Activated naive CD8-positive, alpha-beta T cell treated with anti-CD3 and anti-CD28 coated beads, Interleukin-2, amount 50 U/mL, for 16 hours (primary cell): ENCODE measurements around the gene TTLL8.
"Not testable (repeated sequence)": the region's sequence is repeated elsewhere in the genome, so short reads cannot be mapped to it uniquely, and the experiment has no call there.

ENCODE experiments used
- DNase-seq: peaks from one replicate; pipeline ENCODE4 v3.0.0-alpha.2; 2020; ENCODE audit warnings: low read depth, low spot score

TTLL8 gene

GRCh38 chr22:50058061-50058905 is at the start of gene TTLL8:
Gene TTLL8 (minus strand): TSS chr22:50058298.
- no peak for DNase-seq

- no peak for DNase-seq
Measured at GRCh38 chr22:50107529-50107928, 49.4 kb upstream of the TTLL8 start.

GRCh38 chr22:50105208-50106100 is 47.4 kb upstream of the TTLL8 start:
- DNase-seq, result no peak

GRCh38 chr22:50104141-50104544 is 46.0 kb upstream of the TTLL8 start:
- no peak for DNase-seq

GRCh38 chr22:50102946-50103345 is 44.8 kb upstream of the TTLL8 start:
- no peak for DNase-seq

- no peak for DNase-seq
Measured at GRCh38 chr22:50101870-50102565, 43.9 kb upstream of the TTLL8 start.

- no peak for DNase-seq
Measured at GRCh38 chr22:50098052-50098451, 40.0 kb upstream of the TTLL8 start.

- no peak for DNase-seq
Measured at GRCh38 chr22:50092342-50092741, 34.2 kb upstream of the TTLL8 start.

- DNase-seq, result no peak
Measured at GRCh38 chr22:50091092-50091768, 33.1 kb upstream of the TTLL8 start.

- DNase-seq, result no peak
Measured at GRCh38 chr22:50090412-50090714, 32.3 kb upstream of the TTLL8 start.

GRCh38 chr22:50089682-50090411 is 31.7 kb upstream of the TTLL8 start, which contains the start of gene MOV10L1:
Gene MOV10L1 (plus strand): TSS chr22:50090006. CDS start chr22:50090089, 83 bp downstream.
- DNase-seq, result no peak

- no peak for DNase-seq
Measured at GRCh38 chr22:50089231-50089630, 31.1 kb upstream of the TTLL8 start.

- no peak for DNase-seq
Measured at GRCh38 chr22:50088096-50088495, 30.0 kb upstream of the TTLL8 start.

GRCh38 chr22:50087646-50088045 is 29.5 kb upstream of the TTLL8 start:
- no peak for DNase-seq

GRCh38 chr22:50086975-50087374 is 28.9 kb upstream of the TTLL8 start:
- not testable (repeated sequence) for DNase-seq

GRCh38 chr22:50086526-50086925 is 28.4 kb upstream of the TTLL8 start:
- DNase-seq, result no peak

- DNase-seq, result no peak
Measured at GRCh38 chr22:50085211-50085972, 27.3 kb upstream of the TTLL8 start, which contains the start of gene MLC1. Gene MLC1 (minus strand): TSS chr22:50085426. CDS start chr22:50084902, 524 bp downstream.

GRCh38 chr22:50084614-50085021 is 26.5 kb upstream of the TTLL8 start:
- no peak for DNase-seq

GRCh38 chr22:50084080-50084477 is 26.0 kb upstream of the TTLL8 start:
- no peak for DNase-seq
